ACHN (cell line): ENCODE data around the gene OSBPL1A.
"Not testable (repeated sequence)": the region's sequence is repeated elsewhere in the genome, so short reads cannot be mapped to it uniquely, and the experiment has no call there.

Experiments used
- DNase-seq: peaks from one replicate; pipeline ENCODE4 v3.0.0-alpha.2; 2015
- in situ Hi-C: cut with HindIII; loops from 2 replicates; pipeline ENCODE4 v1.10.0; 2017; ENCODE audit warnings: low sequenced_read_pairs, low pct_ligation_motif_present, low pct_unique_long_range_greater_than_20kb

The OSBPL1A gene

DNA sequence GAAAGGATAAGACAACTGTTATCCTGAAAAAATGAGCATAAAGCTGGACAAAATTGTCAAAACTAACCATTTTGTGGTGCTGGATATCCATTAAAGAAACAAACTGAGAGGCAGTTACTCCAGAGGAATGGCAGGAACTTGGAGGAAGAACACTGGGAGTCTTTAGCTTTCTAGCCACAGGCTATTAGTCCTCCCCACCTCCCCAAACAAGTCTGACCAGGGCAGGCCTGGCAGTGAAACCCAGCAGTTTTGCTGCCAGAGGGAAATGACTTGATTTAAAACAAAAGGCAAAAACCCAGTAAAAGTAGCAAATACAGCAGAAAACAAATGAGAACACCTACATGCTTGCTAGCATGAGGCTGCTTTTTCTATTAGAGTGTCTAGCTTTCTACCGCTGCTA, 34.9 kb downstream of the OSBPL1A start:
- in situ Hi-C loops: no loop called here
- no peak for DNase-seq

- in situ Hi-C loops: not testable (repeated sequence)
- DNase-seq: peak; percentile 67
Measured at GRCh38 chr18:24359787-24360530, 37.7 kb downstream of the OSBPL1A start.

- no peak for DNase-seq
- in situ Hi-C loops: no loop called here
Measured at GRCh38 chr18:24354278-24354677, 43.3 kb downstream of the OSBPL1A start.

- in situ Hi-C loops: no loop called here
Measured at GRCh38 chr18:24346254-24346653, 51.4 kb downstream of the OSBPL1A start.

DNA sequence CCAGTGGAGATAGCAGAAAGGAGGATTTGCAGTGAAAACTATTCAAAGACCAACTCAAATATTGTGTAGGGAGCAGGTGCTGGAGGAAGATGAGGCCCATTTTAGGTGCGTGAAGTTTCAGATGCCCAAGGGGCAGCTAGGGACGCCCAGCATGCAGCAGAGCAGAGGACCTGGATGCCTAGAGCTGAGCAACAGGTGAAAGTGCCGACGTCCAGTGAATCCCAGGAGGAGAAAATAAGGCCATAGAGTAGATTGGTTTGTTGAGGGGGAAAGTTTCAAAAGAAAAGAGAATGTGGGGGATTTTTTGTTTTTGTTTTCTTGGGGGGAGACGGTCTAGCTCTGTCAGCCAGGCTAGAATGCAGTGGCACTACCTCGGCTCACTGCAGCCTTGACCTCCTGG, 53.1 kb downstream of the OSBPL1A start:
- in situ Hi-C loops: no loop called here

More at GRCh38 chr18:24346254-24346653, 51.4 kb downstream of the OSBPL1A start:
- no peak for DNase-seq

DNA sequence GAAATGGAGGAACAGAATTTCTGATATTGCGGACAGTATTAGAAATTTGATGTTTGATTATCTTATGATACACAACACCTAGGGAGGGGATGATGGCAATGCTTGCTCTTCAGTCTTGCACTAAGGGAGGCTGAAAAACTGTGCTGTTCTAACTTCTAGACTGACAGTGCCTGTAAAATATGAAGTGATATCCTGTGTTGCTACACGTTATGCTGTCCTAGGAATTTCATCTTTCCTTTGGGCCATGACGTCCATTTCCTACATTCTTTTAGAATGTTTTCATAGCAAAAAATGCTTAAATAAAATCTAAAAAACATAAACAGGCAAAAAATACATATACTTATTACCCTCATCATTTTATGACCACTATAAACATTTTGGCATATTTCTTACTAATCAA, 55.3 kb downstream of the OSBPL1A start:
- no peak for DNase-seq
- in situ Hi-C loops: no loop called here

More for the DNA sequence above, 53.1 kb downstream of the OSBPL1A start:
- no peak for DNase-seq

DNA sequence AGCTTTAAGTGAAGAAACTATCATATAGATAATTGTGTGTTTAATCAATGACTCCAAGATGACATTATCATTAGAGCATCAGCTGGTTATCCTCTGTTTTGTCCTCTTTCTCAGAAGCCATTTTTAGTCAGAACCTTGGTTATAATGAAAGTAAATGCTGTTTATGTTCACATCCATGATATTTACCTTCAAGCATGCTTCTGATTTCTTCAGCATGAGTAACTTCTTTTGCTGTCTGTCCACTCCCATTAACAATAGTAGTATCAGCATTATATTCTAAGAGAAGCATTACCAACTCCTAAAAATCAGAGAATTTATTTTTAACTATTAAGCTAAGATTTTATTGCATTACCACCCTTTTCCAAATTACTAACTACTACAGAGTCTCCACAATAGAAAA, 56.3 kb downstream of the OSBPL1A start:
- in situ Hi-C loops: no loop called here

DNA sequence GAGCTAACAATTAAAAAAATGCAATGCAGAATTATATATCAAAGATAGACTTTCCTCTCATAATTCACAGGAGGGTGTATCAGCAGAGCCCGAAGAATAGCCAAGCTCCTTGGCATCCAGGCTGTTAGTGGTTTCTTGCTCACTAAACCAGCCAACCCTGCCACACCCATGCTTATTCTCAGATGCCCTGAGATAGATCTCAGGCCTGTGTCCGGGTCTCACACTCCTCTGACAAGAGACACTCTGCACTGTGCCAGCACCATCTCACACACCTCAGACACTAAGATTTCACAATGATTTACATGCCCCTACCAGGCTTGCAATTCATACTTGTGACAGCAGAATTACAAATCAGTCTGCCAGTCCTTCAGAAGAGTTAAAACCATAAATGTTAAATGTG, 64.5 kb downstream of the OSBPL1A start:
- no peak for DNase-seq
- in situ Hi-C loops: no loop called here

More for the DNA sequence above, 56.3 kb downstream of the OSBPL1A start:
- DNase-seq: no peak

GRCh38 chr18:24326211-24326610, 71.4 kb downstream of the OSBPL1A start:
- in situ Hi-C loops: no loop called here
- no peak for DNase-seq

GRCh38 chr18:24322584-24323136, 75.0 kb downstream of the OSBPL1A start:
- in situ Hi-C loops: no loop called here
- no peak for DNase-seq

DNA sequence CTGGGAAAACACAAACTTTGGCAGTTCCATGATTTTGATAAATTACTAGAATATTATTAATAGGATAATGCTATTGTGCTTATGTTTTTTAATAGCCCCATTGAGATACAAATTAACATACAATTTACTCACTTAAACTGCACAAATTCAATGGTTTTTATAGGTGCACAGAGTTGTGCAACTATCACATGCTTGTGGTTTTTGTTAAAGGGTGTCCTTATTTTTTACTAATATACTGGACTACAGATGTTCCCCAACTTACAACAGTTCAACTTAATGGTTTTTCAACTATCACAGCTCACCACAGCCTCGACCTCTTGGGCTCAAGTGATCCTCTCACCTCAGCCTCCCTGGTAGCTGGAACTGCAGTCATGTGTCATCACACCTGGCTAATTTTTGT, 76.6 kb downstream of the OSBPL1A start:
- in situ Hi-C loops: no loop called here

GRCh38 chr18:24319757-24320156, 77.9 kb downstream of the OSBPL1A start:
- in situ Hi-C loops: no loop called here
- DNase-seq: no peak

More for the DNA sequence above, 76.6 kb downstream of the OSBPL1A start:
- DNase-seq: no peak

DNA sequence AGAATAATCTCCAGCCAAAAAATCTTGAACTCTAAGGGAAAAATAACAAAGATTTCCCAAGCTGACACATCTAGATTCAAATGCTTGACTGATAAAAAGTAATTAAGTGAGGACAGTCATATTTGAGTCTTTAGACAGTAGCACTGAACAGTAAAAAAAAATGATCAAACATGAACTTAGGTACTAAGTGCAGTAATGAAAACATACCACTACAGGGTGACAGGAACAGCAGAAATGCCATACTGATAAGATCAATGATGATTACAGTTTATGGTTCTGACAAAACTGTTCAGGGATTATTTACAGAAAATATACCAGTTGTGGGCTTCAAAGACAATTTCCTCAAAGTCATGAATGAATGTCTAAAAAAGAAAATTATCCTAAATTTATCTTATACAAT, 80.3 kb downstream of the OSBPL1A start:
- in situ Hi-C loops: no loop called here
- no peak for DNase-seq

DNA sequence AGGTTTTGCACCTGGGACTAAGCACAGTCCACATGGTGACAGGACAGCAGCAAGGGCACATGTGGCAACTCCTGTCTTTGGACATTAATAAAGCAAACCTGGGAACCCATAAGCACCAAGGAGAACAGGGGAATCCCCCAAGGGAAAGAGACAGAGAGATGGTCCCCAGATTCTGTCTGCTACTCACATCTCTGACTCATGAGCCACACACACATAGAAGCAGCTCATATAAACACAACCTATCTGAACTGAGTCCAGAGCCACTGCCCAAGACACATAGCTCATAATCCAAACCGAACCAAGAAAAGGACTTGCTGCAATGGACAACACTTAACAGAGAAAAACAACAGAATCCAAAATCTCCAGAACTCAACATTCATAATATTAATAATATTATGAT, 82.5 kb downstream of the OSBPL1A start:
- in situ Hi-C loops: no loop called here
- DNase-seq: no peak

GRCh38 chr18:24306201-24306600, 91.4 kb downstream of the OSBPL1A start:
- in situ Hi-C loops: no loop called here
- DNase-seq: no peak

- DNase-seq: no peak
- in situ Hi-C loops: no loop called here
Measured at GRCh38 chr18:24300703-24301102, 96.9 kb downstream of the OSBPL1A start.

DNA sequence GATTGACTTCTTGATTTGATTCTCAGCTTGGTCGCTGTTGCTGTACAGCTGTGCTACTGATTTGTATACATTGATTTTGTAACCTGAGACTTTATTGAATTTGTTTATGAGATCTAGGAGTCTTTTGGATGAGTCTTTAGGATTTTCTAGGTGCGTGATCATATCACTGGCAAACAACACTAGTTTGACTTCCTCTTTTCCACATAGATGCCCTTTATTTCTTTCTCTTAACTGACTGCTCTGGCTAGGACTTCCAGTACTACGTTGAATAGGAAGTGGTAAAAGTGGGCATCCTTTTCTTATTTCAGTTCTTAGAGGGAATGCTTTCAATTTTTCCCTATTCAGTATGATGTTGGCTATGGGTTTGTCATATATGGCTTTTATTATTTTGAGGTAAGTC, 101.3 kb downstream of the OSBPL1A start:
- in situ Hi-C loops: no loop called here
- DNase-seq: no peak

DNA sequence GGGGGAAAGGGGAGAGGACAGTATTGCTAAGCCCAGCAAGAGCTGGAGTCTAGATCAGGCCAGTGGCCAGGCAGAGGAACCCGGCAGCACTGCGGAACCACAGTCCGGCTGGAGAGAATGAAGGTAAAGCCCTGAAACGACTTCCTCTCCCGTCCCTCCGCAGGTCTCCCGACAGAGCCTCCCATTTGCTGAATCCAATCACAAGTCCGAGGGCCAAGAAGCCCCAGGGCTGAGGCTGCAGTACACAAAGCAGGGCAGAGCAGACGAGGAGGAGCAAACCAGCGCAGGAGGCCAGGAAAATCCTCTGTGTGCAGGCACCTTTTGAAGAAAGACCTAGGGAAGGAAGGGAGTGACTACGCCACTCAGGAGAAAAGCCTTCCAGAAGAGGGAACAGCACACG, 104.4 kb downstream of the OSBPL1A start:
- in situ Hi-C loops: no loop called here
- no peak for DNase-seq

DNA sequence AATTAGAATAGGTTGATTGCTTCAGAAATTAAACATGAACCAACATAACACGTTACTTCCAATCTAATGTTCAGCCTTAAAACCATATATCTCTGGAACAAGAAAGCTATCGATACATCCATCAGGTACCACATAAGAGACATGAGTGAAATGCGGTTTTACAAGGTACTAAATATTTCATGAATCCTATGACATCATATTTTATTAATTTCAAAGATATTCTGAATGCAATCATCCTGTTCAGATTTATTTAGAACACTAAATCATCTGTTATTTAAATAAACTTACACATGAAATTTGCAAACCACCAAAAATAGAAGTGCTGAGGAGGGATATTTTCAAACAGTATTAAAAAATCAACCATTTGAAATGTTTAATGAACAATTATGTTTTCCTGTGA, 119.0 kb downstream of the OSBPL1A start:
- in situ Hi-C loops: no loop called here

DNA sequence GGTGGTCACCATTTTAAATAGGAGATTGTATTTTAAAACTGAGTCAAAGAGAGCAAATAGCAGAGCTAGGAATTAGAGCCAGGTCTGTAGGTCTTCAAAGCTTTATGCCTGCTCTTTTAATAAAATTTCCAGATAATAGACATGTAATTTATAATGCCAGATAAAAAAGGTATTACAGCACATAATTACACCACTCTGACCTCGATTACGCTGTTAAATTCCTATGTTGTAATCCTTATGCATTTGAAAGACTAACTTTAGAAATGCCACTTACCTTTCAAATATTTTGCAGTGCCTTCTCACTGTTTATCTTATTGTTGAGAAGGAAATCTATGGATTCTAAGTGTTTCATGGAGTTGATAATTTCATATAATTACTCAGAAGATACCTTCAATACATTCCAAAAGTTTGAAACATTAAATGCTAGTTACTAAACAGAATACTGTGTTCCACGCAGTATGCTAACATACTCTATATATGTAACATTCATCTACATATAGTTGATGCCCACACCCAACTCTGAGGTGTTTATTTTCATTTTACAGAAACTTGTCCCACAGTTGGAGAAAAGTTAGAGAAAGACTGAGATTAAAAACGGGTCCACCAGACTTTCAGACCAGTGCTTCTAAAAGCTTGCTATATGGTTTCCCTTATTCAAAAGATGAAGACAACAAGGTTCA, 120.0 kb downstream of the OSBPL1A start:
- DNase-seq: no peak
- in situ Hi-C loops: no loop called here

More for the DNA sequence above, 119.0 kb downstream of the OSBPL1A start:
- DNase-seq: no peak
